ENCODE results near the gene TGFBR3L.
"Not testable (repeated sequence)": the region's sequence is repeated elsewhere in the genome, so short reads cannot be mapped to it uniquely, and the experiment has no call there.

Gene TGFBR3L

GRCh38 chr19:7888826-7889217 is 25.8 kb upstream of the TGFBR3L start:
- DNase-seq (ENCODE audit: low read depth): no peak
- H3K4me3 ChIP-seq (ENCODE audit: low read length): peak overlapping the region; percentile 68
- TF ChIP-seq, protein P1, sequence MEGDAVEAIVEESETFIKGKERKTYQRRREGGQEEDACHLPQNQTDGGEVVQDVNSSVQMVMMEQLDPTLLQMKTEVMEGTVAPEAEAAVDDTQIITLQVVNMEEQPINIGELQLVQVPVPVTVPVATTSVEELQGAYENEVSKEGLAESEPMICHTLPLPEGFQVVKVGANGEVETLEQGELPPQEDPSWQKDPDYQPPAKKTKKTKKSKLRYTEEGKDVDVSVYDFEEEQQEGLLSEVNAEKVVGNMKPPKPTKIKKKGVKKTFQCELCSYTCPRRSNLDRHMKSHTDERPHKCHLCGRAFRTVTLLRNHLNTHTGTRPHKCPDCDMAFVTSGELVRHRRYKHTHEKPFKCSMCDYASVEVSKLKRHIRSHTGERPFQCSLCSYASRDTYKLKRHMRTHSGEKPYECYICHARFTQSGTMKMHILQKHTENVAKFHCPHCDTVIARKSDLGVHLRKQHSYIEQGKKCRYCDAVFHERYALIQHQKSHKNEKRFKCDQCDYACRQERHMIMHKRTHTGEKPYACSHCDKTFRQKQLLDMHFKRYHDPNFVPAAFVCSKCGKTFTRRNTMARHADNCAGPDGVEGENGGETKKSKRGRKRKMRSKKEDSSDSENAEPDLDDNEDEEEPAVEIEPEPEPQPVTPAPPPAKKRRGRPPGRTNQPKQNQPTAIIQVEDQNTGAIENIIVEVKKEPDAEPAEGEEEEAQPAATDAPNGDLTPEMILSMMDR (IDR thresholded peaks at IDR 0.05; ENCODE audit: insufficient read depth, low read depth, low read length, missing control alignments): no peak

DNA sequence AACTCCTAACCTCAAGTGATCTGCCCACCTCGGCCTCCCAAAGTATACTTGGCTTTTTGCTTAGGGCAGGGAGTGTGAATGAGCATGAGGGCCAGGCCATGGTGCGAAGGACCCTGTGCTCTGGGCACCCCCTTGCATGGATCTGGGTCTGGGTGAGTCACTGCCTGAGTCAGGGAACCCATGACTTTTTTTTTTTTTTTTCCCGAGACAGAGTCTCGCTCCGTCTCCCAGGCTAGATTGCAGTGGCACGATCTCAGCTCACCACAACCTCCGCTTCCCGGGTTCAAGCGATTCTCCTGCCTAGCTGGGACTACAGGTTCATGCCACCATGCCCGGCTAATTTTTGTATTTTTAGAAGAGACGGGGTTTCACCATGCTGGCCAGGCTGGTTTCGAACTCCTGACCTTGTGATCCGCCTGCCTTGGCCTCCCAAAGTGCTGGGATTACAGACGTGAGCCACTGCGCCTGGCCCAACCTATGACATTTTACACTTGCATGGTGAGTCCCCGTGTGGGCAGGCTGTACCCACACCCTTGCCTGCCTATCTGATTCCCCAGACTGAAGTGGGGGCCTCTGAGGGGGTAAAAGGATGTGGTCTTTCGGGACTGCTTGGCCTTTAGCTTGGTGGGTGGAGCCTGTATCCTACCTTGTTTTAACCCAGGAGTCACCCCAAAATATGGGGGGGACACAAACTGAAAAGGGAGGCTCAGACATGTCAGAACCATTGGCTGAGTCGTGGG is 21.1 kb upstream of the TGFBR3L start:
- H3K4me3 ChIP-seq (ENCODE audit: low read length): not testable (repeated sequence)
- DNase-seq (ENCODE audit: low read depth): peak; percentile 49

DNA sequence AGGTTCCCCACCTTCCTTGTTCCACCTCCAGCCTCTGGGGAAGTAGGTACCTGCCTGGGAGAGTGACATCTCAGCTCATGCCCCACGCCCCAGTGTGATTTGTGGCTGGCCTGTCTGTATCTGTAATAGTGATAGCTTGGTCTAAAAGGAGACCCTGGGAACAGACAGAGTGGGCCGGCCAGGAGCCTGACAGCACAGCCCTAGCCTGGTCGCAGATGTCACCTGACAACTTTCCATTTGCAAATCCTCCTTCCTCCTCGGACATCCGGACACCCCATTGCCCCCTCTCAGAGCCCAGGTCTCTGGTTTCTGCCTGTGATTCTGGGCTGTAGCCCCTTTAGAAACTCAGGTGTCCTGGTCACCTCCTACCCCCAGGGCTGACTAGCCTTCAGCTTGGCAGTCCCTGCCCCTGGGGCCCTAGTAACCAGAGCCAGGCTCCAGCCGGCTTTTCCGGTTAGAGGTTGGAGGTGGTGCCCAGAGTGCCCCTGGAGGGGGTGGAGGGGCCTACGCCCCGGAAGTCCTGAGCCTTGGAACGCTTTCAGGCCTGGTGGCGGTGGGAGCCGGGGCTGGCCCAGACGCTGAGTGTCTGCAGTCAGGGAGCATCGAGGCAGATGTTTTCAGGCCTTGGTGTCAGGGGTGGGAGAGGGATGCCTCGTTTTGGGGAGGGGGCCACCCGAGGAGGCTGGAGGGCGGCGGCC is 19.9 kb upstream of the TGFBR3L start:
- TF ChIP-seq, protein P1 (IDR thresholded peaks at IDR 0.05; ENCODE audit: insufficient read depth, low read depth, low read length, missing control alignments): no peak
- peak; percentile 50 for DNase-seq (ENCODE audit: low read depth)
- H3K4me3 ChIP-seq (ENCODE audit: low read length): no peak overlapping the region

- H3K4me3 ChIP-seq (ENCODE audit: low read length): no peak overlapping the region
- DNase-seq (ENCODE audit: low read depth): no peak
- TF ChIP-seq, protein P1 (IDR thresholded peaks at IDR 0.05; ENCODE audit: insufficient read depth, low read depth, low read length, missing control alignments): no peak
Measured at GRCh38 chr19:7895565-7895964, 19.1 kb upstream of the TGFBR3L start.

- H3K4me3 ChIP-seq (ENCODE audit: low read length): no peak overlapping the region
- TF ChIP-seq, protein P1 (IDR thresholded peaks at IDR 0.05; ENCODE audit: insufficient read depth, low read depth, low read length, missing control alignments): no peak
- DNase-seq (ENCODE audit: low read depth): peak; percentile 67
Measured at GRCh38 chr19:7897292-7897691, 17.3 kb upstream of the TGFBR3L start.

DNA sequence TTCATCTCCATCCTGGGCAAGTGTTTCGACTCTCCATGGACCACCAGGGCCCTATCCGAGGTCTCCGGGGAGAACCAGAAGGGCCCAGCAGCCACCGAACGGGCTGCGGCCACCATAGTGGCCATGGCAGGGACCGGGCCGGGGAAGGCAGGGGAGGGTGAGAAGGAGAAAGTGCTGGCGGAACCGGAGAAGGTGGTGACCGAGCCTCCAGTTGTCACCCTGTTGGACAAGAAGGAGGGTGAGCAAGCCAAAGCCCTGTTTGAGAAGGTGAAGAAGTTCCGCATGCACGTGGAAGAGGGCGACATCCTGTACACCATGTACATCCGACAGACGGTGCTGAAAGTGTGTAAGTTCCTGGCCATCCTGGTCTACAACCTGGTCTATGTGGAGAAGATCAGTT is 15.7 kb upstream of the TGFBR3L start:
- TF ChIP-seq, protein P1 (IDR thresholded peaks at IDR 0.05; ENCODE audit: insufficient read depth, low read depth, low read length, missing control alignments): no peak
- no peak overlapping the region for H3K4me3 ChIP-seq (ENCODE audit: low read length)
- DNase-seq (ENCODE audit: low read depth): no peak

DNA sequence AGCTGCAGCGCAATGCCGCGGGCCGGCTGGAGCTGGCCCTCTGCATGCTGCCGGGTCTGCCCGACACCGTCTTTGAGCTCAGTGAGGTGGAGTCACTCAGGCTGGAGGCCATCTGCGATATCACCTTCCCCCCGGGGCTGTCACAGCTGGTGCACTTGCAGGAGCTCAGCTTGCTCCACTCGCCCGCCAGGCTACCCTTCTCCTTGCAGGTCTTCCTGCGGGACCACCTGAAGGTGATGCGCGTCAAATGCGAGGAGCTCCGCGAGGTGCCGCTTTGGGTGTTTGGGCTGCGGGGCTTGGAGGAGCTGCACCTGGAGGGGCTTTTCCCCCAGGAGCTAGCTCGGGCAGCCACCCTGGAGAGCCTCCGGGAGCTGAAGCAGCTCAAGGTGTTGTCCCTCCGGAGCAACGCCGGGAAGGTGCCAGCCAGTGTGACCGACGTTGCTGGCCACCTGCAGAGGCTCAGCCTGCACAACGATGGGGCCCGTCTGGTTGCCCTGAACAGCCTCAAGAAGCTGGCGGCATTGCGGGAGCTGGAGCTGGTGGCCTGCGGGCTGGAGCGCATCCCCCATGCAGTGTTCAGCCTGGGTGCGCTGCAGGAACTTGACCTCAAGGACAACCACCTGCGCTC is 14.8 kb upstream of the TGFBR3L start:
- H3K4me3 ChIP-seq (ENCODE audit: low read length): no peak overlapping the region
- TF ChIP-seq, protein P1 (IDR thresholded peaks at IDR 0.05; ENCODE audit: insufficient read depth, low read depth, low read length, missing control alignments): no peak

More for the DNA sequence above, 14.8 kb upstream of the TGFBR3L start:
- DNase-seq (ENCODE audit: low read depth): no peak
